GM19372 (cell line): ENCODE results near the gene C10orf62.
A peak's percentile ranks its signal among the peaks of the same experiment; 100 is the strongest.
"Not testable (repeated sequence)": the region's sequence is repeated elsewhere in the genome, so short reads cannot be mapped to it uniquely, and the experiment has no call there.

ENCODE experiments used
- ATAC-seq: cut with Tn5 transposase; IDR thresholded peaks from one replicate; pipeline ENCODE4 v1.9.1; 2021; ENCODE audit warnings: mild to moderate bottlenecking, low read depth, moderate library complexity; ENCODE audit not compliant: unreplicated experiment

C10orf62 gene

GRCh38 chr10:97563337-97563736 is 26.2 kb upstream of the C10orf62 start:
- ATAC-seq: no peak

DNA sequence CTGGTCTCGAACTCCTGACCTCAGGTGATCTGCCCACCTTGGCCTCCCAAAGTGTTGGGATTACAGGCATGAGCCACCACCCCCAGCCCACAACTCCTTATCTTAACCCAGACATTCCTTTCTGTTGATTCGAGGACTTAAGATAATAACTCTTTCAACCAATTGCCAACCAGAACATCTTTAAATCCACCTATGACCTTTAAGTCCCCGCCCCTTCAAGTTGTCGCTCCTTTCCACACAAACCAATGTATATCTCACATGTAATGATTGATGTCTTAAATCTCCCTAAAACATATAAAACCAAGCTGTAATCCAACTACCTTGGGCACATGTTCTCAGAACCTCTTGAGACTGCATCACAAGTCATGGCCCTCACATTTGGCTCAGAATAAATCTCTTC is 24.7 kb upstream of the C10orf62 start:
- no peak for ATAC-seq

- no peak for ATAC-seq
Observed at GRCh38 chr10:97566336-97566996, 23.1 kb upstream of the C10orf62 start.

DNA sequence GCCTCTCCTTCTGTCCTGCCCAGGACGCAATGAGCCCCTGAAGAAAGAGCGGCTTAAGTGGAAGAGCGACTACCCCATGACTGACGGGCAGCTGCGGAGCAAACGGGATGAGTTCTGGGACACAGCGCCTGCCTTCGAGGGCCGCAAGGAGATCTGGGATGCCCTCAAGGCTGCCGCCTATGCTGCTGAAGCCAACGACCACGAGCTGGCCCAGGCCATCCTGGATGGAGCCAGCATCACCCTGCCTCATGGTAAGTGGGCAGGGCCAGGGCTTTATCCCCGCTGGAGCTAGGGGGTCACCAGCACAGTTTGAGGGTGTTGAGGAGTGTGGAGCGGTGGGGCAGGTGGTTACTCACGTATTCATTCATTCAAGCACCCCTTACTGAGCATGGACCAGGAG is 21.6 kb upstream of the C10orf62 start:
- ATAC-seq: no peak

GRCh38 chr10:97570146-97570788 is 19.3 kb upstream of the C10orf62 start:
- ATAC-seq: no peak

DNA sequence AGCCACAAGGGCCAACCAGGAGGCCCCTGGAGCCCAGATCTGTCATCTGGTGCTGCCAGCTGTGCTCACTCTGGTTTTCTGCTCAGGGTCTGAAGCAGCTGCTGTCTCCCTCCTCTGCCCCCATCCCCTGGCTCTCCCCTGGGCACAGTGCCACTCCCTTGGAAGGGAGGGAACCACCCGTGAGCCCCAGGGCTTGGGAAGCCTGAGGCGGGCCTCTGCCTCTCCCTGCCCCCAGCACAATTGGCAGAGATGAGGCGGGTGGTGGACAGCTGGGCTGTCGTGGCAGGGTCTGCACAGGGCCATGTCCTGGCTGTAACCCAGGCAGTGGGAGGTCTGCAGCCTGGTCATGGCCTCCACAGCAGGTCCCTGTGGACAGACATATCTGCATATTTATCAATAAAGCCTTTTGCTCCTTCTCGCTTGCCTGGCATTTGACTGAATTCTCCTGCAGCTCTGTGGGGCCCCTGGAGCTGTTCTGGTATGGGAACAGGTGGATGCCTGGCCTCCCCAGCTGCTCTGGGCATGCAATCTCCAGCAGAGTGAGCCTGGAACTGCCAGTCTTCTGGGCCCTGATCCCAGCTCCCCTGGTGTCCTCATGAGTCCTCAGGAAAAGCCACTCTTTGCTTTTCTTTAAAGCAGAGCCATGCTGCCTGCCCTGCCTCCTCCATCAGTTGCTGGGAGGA is 18.6 kb upstream of the C10orf62 start:
- ATAC-seq: no peak

DNA sequence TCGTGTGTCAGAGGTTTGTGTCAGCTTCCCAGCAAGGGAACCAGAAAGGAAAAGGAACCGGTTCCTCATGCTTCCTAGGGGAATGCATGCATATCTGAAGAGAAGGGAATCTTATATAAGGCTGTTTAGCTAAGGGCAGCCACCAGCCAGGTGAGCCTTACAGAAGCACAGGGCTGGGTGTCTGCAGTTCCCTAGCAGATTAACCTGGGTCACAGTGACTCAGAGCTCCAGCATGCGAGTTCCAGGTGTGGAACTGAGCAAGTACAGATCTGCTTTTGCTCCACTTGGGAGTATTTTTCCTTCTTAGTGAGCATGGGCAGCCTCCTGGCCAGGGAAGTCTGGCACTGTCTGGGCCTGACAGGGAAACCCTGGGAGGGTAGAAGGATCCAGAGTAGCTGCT is 17.9 kb upstream of the C10orf62 start:
- no peak for ATAC-seq

- ATAC-seq: peak; percentile 79
Observed at GRCh38 chr10:97572214-97572989, 17.1 kb upstream of the C10orf62 start, which contains the start of gene ANKRD2. Gene ANKRD2 (plus strand): TSS chr10:97572779. CDS start chr10:97572789, 10 bp downstream.

- ATAC-seq: no peak
Observed at GRCh38 chr10:97573021-97573420, 16.5 kb upstream of the C10orf62 start.

DNA sequence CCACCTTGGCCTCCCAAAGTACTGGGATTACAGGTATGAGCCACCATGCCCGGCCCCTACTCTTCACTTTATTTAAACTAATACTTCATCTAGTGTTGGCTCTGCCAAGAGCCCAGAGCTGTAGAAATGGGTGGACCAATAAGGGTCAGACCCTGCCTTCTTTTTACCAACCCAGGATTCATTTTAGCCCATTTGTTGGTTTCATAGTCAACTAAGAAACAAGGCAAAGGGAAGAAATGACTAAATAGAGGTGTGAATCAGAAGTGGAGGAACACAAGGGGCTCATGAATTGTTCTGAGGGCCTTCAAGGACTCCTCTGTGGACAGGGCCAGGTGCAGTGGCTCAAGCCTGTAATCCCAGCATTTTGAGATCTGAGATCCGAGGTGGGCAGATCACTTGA is 15.8 kb upstream of the C10orf62 start:
- ATAC-seq: no peak

GRCh38 chr10:97574374-97575126 is 15.0 kb upstream of the C10orf62 start:
- no peak for ATAC-seq

DNA sequence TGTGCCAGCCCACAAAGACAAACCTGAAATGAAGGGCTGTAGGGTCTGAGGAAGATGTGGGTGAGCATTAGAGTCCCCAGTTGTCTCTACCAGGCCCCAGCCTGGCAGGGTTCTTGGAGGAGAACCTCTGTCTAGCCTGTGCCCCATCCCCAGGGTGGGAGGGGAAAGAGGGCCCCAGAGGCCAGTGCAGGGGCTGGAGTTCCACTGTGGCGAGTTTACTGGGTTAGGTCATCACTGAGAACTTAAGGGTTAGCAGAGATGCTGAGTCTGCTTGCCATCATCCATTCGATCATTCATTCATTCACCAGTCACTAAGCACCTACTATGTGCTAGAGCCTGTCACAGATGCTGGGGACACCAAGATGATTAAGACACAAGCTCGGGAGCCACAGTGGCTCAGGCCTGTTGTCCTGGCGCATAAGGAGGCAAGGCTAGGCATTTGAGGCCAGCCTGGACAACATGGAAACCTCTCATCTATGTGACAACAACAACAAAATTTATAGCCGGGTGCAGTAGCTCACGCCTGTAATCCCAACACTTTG is 14.3 kb upstream of the C10orf62 start:
- no peak for ATAC-seq

GRCh38 chr10:97576487-97576886 is 13.0 kb upstream of the C10orf62 start:
- ATAC-seq: not testable (repeated sequence)

GRCh38 chr10:97577701-97578100 is 11.8 kb upstream of the C10orf62 start:
- no peak for ATAC-seq

- ATAC-seq: no peak
Observed at GRCh38 chr10:97578171-97578844, 11.2 kb upstream of the C10orf62 start.

DNA sequence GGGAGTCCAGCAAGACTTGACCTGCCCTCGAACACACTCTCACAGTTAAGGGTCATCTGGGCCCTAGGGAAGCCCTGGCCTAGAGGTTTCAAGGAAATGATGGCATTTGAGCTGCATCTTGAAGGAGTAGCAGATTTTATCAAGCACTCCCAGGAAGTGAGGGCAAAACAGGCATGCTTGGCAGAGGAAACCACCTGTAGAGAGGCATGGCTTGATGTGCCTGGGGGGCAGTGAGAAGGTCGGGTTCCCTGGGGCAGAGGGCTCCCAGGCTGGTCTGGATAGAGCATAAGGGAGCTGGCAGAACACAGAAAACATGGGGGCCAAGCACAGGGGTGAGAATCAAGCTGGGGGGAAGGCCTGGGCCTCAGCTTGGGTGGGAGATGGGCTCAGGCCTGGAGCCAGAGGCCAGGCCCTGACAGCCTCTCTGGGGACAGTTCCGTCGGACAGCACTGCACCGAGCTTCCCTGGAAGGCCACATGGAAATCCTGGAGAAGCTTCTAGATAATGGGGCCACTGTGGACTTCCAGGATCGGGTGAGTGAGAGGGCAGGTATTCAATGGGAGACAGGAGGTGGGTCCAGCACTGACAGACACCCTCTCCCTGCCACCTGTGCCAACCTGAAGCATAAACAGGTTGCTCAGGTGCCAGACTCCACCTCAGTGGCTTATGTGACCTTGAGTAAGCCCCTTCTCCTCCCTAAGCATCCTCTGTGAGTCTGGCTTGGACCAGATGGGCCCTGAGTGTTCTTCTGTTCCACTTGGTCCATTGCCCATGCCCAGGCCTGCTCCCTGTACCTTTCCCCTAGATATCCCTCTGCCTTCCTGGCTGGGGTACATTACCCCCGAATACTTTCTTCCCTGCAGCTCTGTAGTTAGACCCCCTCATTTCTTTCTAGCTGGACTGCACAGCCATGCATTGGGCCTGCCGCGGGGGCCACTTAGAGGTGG is 8.8 kb upstream of the C10orf62 start:
- no peak for ATAC-seq

DNA sequence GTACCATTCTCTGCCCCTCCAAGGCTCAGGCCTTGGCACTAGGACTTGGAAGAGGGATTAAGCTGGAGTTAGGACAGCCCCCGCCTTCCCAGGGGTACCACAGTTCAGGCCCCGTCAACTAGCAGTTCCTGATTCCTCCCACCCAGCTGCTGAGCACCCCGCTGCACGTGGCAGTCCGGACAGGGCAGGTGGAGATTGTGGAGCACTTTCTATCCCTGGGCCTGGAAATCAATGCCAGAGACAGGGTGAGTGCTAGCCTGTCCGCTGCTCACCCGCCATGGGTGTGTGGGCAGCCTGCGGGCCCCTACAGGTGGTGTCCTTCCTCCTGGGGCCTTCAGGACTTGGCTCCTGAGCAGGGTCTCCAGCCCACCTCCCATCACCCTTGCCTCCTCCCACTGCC is 7.4 kb upstream of the C10orf62 start:
- no peak for ATAC-seq

DNA sequence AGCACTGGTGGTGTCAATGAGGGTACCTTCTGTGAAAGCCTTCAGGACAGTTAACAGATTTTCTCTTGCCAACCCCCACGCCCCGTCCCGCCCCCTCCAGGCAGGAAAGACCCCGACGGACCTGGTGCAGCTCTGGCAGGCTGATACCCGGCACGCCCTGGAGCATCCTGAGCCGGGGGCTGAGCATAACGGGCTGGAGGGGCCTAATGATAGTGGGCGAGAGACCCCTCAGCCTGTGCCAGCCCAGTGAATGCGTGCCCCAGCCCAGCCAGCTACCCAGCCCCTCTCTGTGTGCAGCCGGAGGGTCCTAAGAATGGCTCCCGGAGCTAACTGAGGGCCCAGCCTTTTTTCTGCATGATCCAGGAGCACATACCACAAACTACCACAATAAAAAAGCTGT is 6.0 kb upstream of the C10orf62 start:
- ATAC-seq: no peak
